ENCODE results near the gene COLGALT1. TPM values are rescaled to one million over a fixed set of nuclear protein-coding genes. Genes with fewer than 3 reads are reported as not detected.

COLGALT1 gene
- total and polyA plus RNA-seq, 9 of the 15 experiments (the other 6 are each of a cell fraction or from before 2014, with no cell fraction given): 4.9 to 119 (median 82.6) TPM

GRCh38 chr19:17605117-17605516 is 49.7 kb downstream of the COLGALT1 start (continued):
- TF ChIP-seq, protein P1, sequence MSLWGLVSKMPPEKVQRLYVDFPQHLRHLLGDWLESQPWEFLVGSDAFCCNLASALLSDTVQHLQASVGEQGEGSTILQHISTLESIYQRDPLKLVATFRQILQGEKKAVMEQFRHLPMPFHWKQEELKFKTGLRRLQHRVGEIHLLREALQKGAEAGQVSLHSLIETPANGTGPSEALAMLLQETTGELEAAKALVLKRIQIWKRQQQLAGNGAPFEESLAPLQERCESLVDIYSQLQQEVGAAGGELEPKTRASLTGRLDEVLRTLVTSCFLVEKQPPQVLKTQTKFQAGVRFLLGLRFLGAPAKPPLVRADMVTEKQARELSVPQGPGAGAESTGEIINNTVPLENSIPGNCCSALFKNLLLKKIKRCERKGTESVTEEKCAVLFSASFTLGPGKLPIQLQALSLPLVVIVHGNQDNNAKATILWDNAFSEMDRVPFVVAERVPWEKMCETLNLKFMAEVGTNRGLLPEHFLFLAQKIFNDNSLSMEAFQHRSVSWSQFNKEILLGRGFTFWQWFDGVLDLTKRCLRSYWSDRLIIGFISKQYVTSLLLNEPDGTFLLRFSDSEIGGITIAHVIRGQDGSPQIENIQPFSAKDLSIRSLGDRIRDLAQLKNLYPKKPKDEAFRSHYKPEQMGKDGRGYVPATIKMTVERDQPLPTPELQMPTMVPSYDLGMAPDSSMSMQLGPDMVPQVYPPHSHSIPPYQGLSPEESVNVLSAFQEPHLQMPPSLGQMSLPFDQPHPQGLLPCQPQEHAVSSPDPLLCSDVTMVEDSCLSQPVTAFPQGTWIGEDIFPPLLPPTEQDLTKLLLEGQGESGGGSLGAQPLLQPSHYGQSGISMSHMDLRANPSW (CRISPR knock-in tag; IDR thresholded peaks at IDR 0.05): no peak
- TF ChIP-seq KDM2B (CRISPR knock-in tag; IDR thresholded peaks at IDR 0.05) (no peak), PPARD (CRISPR knock-in tag; IDR thresholded peaks at IDR 0.05) (no peak), CREB3 (tag; conservative IDR thresholded peaks at IDR 0.05; ENCODE audit: low read depth) (no peak), ZNF696 (CRISPR knock-in tag; conservative IDR thresholded peaks at IDR 0.05) (no peak), ZNF311 (CRISPR knock-in tag; IDR thresholded peaks at IDR 0.05) (no peak), SRF (CRISPR knock-in tag; IDR thresholded peaks at IDR 0.05) (no peak), TEAD4 (IDR thresholded peaks at IDR 0.05; ENCODE audit: low read length) (no peak), TEAD4 (CRISPR knock-in tag; IDR thresholded peaks at IDR 0.05; ENCODE audit: borderline replicate concordance) (no peak), NR2C2 (CRISPR knock-in tag; IDR thresholded peaks at IDR 0.05) (no peak), NR2C2 (tag; IDR thresholded peaks at IDR 0.05) (no peak)
- TF ChIP-seq, protein P2, sequence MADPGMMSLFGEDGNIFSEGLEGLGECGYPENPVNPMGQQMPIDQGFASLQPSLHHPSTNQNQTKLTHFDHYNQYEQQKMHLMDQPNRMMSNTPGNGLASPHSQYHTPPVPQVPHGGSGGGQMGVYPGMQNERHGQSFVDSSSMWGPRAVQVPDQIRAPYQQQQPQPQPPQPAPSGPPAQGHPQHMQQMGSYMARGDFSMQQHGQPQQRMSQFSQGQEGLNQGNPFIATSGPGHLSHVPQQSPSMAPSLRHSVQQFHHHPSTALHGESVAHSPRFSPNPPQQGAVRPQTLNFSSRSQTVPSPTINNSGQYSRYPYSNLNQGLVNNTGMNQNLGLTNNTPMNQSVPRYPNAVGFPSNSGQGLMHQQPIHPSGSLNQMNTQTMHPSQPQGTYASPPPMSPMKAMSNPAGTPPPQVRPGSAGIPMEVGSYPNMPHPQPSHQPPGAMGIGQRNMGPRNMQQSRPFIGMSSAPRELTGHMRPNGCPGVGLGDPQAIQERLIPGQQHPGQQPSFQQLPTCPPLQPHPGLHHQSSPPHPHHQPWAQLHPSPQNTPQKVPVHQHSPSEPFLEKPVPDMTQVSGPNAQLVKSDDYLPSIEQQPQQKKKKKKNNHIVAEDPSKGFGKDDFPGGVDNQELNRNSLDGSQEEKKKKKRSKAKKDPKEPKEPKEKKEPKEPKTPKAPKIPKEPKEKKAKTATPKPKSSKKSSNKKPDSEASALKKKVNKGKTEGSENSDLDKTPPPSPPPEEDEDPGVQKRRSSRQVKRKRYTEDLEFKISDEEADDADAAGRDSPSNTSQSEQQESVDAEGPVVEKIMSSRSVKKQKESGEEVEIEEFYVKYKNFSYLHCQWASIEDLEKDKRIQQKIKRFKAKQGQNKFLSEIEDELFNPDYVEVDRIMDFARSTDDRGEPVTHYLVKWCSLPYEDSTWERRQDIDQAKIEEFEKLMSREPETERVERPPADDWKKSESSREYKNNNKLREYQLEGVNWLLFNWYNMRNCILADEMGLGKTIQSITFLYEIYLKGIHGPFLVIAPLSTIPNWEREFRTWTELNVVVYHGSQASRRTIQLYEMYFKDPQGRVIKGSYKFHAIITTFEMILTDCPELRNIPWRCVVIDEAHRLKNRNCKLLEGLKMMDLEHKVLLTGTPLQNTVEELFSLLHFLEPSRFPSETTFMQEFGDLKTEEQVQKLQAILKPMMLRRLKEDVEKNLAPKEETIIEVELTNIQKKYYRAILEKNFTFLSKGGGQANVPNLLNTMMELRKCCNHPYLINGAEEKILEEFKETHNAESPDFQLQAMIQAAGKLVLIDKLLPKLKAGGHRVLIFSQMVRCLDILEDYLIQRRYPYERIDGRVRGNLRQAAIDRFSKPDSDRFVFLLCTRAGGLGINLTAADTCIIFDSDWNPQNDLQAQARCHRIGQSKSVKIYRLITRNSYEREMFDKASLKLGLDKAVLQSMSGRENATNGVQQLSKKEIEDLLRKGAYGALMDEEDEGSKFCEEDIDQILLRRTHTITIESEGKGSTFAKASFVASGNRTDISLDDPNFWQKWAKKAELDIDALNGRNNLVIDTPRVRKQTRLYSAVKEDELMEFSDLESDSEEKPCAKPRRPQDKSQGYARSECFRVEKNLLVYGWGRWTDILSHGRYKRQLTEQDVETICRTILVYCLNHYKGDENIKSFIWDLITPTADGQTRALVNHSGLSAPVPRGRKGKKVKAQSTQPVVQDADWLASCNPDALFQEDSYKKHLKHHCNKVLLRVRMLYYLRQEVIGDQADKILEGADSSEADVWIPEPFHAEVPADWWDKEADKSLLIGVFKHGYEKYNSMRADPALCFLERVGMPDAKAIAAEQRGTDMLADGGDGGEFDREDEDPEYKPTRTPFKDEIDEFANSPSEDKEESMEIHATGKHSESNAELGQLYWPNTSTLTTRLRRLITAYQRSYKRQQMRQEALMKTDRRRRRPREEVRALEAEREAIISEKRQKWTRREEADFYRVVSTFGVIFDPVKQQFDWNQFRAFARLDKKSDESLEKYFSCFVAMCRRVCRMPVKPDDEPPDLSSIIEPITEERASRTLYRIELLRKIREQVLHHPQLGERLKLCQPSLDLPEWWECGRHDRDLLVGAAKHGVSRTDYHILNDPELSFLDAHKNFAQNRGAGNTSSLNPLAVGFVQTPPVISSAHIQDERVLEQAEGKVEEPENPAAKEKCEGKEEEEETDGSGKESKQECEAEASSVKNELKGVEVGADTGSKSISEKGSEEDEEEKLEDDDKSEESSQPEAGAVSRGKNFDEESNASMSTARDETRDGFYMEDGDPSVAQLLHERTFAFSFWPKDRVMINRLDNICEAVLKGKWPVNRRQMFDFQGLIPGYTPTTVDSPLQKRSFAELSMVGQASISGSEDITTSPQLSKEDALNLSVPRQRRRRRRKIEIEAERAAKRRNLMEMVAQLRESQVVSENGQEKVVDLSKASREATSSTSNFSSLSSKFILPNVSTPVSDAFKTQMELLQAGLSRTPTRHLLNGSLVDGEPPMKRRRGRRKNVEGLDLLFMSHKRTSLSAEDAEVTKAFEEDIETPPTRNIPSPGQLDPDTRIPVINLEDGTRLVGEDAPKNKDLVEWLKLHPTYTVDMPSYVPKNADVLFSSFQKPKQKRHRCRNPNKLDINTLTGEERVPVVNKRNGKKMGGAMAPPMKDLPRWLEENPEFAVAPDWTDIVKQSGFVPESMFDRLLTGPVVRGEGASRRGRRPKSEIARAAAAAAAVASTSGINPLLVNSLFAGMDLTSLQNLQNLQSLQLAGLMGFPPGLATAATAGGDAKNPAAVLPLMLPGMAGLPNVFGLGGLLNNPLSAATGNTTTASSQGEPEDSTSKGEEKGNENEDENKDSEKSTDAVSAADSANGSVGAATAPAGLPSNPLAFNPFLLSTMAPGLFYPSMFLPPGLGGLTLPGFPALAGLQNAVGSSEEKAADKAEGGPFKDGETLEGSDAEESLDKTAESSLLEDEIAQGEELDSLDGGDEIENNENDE (IDR thresholded peaks at IDR 0.05; ENCODE audit: low read depth, low read length): no peak
- TF ChIP-seq, protein P3, sequence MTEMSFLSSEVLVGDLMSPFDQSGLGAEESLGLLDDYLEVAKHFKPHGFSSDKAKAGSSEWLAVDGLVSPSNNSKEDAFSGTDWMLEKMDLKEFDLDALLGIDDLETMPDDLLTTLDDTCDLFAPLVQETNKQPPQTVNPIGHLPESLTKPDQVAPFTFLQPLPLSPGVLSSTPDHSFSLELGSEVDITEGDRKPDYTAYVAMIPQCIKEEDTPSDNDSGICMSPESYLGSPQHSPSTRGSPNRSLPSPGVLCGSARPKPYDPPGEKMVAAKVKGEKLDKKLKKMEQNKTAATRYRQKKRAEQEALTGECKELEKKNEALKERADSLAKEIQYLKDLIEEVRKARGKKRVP (CRISPR knock-in tag; IDR thresholded peaks at IDR 0.05): no peak

All from K562 (cell line).